Right cardiac atrium (tissue), 5 donors: Measurements from ENCODE around the gene STK32B. TPM values are rescaled to one million over a fixed set of nuclear protein-coding genes. Genes with fewer than 3 reads are reported as not detected.

Experiments used
- ATAC-seq, 2 donors: fragments of 200-7000 bp; cut with Tn5 transposase; one replicate each; pipeline versions ENCODE4 v1.8.0 to v1.9.1; 2020; ENCODE audit warnings: moderate library complexity in 2 of 2, mild to moderate bottlenecking in 1 of 2
- DNase-seq, 3 donors: peaks; one replicate each; pipeline ENCODE4 v3.0.0-alpha.2; 2020
- H3K27ac ChIP-seq: one replicate; pipeline ENCODE4 v1.5.1; 2013; ENCODE audit warnings: mild to moderate bottlenecking, low read length, control low read depth, moderate library complexity
- H3K27me3 ChIP-seq: one replicate; pipeline ENCODE4 v1.6.1; 2013; ENCODE audit not compliant: control insufficient read depth, insufficient read depth
- H3K4me1 ChIP-seq: one replicate; pipeline ENCODE4 v1.6.1; 2013; ENCODE audit warnings: low read length; ENCODE audit not compliant: control insufficient read depth, insufficient read depth
- H3K4me3 ChIP-seq: one replicate; pipeline ENCODE4 v1.5.1; 2013; ENCODE audit warnings: low read length, control low read depth
- H3K9me3 ChIP-seq: one replicate; pipeline ENCODE4 v1.6.1; 2013; ENCODE audit warnings: low read length; ENCODE audit not compliant: control insufficient read depth
- WGBS: extraction: QIAGEN DNeasy Blood & Tissue Kit; methylation state at CpG from one replicate; pipeline ENCODE4 v1.1.7; 2013; 5-methylcytosine and 5-hydroxymethylcytosine counted together
- intact Hi-C, 4 donors: fragments of 100-400 bp; cut with DNase I; formaldehyde crosslinking; loops; one replicate each; pipeline versions ENCODE4 v1.11.0 to v1.14.0; 2022 to 2023
- polyA plus RNA-seq: library from polyadenylated mRNA; stranded (reverse); fragments of 200-250 nt; gene quantifications from one replicate; pipeline ENCODE4 v1.2.3, GENCODE V29; 2013
- total RNA-seq, 4 donors: library from RNA; stranded (reverse); fragmentation: NEBNext Ultra II Directional; extraction: Animal tissue kit (Norgen Biotek cat#: 25700); gene quantifications; one replicate each; pipeline ENCODE4 v1.2.1, GENCODE V29; 2021
- donor health status: healthy with polysubstance abuse.
- donor health status: DM: no; HTN: yes; CAD: no.
- donor health status: DM: no; HTN: no; CAD: no.
- donor health status: DM: no; HTN: yes; CAD: no; lungs with severe emphysema.
- donor health status: DM: yes; HTN: yes; CAD: no.

STK32B gene
- total and polyA plus RNA-seq, 5 donors = 0.02 to 0.56 (median 0.29) TPM

- intact Hi-C loops = no loop called here
- no peaks in the 10 kb centered on the region for H3K27me3 ChIP-seq
Observed at GRCh38 chr4:5381961-5382441, 330.7 kb downstream of the STK32B start.

DNA sequence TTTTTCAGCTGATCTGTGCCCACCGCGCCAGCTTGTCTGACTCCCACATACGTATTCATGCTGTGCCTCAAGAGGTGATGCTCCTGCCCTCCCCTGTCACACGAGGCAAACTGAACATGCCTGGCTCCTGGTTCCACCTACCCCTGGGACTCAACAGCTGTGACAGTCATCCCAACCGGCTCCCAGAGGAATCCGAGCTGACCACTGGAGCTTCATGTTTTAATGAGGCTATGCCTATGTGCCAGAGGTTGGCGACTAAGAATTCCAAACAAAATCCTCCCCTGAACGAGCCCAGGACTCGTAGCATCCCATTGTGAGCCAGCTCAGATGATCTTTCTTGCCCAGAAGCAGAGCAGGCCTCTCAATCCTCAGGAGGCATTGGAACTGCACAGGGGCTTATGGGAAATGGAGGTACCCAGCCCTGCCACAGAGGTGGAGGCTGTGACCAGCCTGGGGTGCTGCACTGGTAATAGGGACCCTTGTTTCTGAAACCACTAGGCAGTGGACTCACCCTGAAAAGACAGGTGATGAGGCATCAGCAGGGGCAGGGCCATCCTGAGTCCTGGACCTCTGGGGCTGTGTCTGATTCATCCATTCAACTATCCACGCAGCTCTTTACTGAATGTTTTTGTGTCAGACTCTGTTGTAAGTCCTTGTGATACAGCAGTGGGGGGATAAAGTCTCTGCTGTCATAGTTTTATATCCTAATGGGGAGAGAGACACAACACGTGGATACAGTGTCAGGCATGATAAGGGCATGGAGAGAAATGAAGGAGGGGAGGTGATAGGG, 332.1 kb downstream of the STK32B start:
- Histone ChIP-seq H3K27me3 (no peaks in the 10 kb centered on the region), H3K9me3 (no peaks in the 10 kb centered on the region), H3K27ac (no peak overlapping the region), H3K4me1 (no peaks in the 10 kb centered on the region), H3K4me3 (no peak overlapping the region)
- WGBS = 68% methylated on average over 11 of the region's 11 CpGs
- ATAC-seq (no peak), DNase-seq (no peak)
- intact Hi-C loops = no loop called here

More at GRCh38 chr4:5381961-5382441, 330.7 kb downstream of the STK32B start:
- no peak overlapping the region for H3K27ac ChIP-seq
- DNase-seq (no peak), ATAC-seq (no peak)
- H3K4me3 ChIP-seq = no peak overlapping the region
- no peaks in the 10 kb centered on the region for H3K9me3 ChIP-seq
- no peaks in the 10 kb centered on the region for H3K4me1 ChIP-seq
- WGBS = 72% methylated on average over 8 of the region's 8 CpGs

- WGBS = 45% methylated on average over 4 of the region's 4 CpGs
- no peak overlapping the region for H3K4me3 ChIP-seq
- no peak overlapping the region for H3K27ac ChIP-seq
- no peaks in the 10 kb centered on the region for H3K4me1 ChIP-seq
- DNase-seq (peak in 1 of 3 donors; percentile 57), ATAC-seq (peak; percentile 71 to 81)
- H3K27me3 ChIP-seq = no peaks in the 10 kb centered on the region
- intact Hi-C loops = no loop called here
- no peaks in the 10 kb centered on the region for H3K9me3 ChIP-seq
Observed at GRCh38 chr4:5385741-5386311, 334.5 kb downstream of the STK32B start.

DNA sequence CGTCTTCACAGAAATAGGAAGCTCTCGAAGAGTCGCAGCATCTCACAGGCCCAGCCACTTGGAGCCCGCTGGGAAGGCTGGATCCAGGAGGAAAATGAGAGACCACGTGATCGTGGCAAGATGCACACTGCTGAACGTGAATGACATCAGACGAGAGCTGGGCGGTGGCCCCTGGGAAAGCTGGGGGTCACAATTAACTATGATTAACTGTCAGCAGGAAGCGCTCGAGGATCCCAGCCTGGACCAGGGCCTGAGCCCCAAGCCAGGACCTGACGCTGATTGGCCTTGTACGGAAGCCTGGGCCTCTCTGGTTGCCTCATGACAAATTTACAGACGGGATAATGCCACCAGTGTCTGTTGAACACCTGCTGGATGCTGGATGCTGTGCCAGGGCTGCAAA, 335.6 kb downstream of the STK32B start:
- 83% methylated on average over 14 of the region's 14 CpGs for WGBS
- Histone ChIP-seq H3K27me3 (no peaks in the 10 kb centered on the region), H3K27ac (no peak overlapping the region), H3K4me1 (no peaks in the 10 kb centered on the region), H3K9me3 (no peaks in the 10 kb centered on the region), H3K4me3 (no peak overlapping the region)
- no peak for DNase-seq
- no peak for ATAC-seq
- intact Hi-C loops = no loop called here

DNA sequence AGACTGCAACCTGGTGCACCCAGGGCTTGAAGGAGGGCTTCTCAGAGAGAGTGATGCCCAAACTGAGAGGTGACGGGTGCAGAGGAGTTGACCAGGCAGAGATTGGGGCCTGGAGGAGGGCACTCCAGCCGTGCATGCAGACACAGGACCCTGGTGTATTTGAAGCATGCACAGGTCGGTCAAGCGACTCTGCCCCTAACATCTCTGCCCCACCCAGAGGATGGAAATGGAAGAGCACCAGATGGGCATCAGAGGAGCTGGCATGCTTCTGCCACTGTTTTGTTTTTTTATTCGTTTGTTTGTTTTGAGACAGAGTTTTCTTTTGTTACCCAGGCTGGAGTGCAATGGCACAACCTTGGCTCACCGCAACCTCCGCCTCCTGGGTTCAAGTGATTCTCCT, 336.2 kb downstream of the STK32B start:
- Histone ChIP-seq H3K27ac (no peak overlapping the region), H3K4me3 (no peak overlapping the region), H3K4me1 (no peaks in the 10 kb centered on the region), H3K27me3 (no peaks in the 10 kb centered on the region), H3K9me3 (no peaks in the 10 kb centered on the region)
- no peak for ATAC-seq
- 75% methylated on average over 7 of the region's 7 CpGs for WGBS
- intact Hi-C loops = no loop called here
- DNase-seq = no peak

DNA sequence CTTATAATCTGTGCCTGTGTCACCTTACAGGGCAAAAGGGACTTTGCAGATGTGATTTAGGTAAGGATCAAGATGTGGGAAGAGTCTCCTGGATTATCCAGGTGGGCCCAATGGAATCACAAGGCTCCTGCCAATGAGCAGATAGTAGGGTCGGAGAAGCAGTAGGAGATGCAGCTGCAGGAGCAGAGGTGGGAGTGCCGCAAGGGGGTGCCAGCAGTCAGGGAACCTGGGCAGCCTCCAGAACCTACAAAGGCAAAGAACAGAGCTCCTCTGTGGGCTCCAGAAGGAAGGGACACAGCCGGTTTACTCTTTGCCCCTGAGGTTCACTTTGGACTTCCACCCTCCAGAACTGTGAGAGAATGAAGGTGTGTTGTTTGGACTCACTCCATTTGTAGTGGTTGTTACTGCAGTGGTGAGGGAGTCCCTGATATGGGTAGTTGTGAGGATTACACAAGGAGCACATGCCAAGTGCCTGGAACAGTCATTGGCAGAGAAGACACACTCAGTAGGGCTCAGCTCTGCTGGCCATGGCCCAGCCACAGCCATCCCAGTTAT, 338.6 kb downstream of the STK32B start:
- Histone ChIP-seq H3K4me1 (no peaks in the 10 kb centered on the region), H3K9me3 (no peaks in the 10 kb centered on the region), H3K4me3 (no peak overlapping the region), H3K27me3 (no peaks in the 10 kb centered on the region), H3K27ac (no peak overlapping the region)
- 68% methylated on average over 3 of the region's 3 CpGs for WGBS
- intact Hi-C loops = no loop called here
- DNase-seq = no peak
- no peak for ATAC-seq

GRCh38 chr4:5391492-5391891, 340.2 kb downstream of the STK32B start:
- no peaks in the 10 kb centered on the region for H3K27me3 ChIP-seq
- no peaks in the 10 kb centered on the region for H3K4me1 ChIP-seq
- no peak overlapping the region for H3K27ac ChIP-seq
- DNase-seq (no peak), ATAC-seq (no peak)
- no peak overlapping the region for H3K4me3 ChIP-seq
- 68% methylated on average over 4 of the region's 4 CpGs for WGBS
- H3K9me3 ChIP-seq = no peaks in the 10 kb centered on the region
- intact Hi-C loops = no loop called here

DNA sequence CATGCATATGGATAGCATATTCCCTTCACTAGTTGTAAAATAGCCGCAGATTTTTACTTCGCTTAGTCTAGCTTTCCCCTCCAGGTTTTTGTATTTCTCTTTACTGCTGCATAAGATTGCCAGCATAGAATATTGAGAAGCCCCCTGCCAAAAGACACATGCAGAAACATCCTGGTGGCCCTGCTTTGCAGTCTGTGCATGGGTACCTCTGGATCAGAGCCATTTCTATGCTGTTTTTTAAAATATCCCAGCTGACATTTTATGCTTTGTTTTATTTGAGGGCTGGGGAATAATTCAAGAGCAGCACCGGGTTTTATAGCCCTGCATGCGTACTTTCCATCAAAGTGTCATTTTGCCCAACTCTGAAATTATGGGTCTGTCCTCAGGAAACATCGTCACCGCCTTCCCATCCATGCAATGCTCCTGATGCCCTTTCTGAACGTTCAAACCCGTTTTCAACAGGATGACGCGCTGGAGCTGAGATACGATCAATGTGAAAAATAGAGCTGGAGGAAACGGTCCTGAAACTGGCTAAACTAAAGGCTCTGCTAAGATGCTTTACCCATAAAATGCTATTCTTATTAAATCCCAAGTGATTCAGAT, 342.7 kb downstream of the STK32B start:
- no peaks in the 10 kb centered on the region for H3K27me3 ChIP-seq
- no peaks in the 10 kb centered on the region for H3K9me3 ChIP-seq
- ATAC-seq (no peak), DNase-seq (no peak)
- no peak overlapping the region for H3K4me3 ChIP-seq
- no peaks in the 10 kb centered on the region for H3K4me1 ChIP-seq
- intact Hi-C loops = no loop called here
- 82% methylated on average over 12 of the region's 12 CpGs for WGBS
- no peak overlapping the region for H3K27ac ChIP-seq

DNA sequence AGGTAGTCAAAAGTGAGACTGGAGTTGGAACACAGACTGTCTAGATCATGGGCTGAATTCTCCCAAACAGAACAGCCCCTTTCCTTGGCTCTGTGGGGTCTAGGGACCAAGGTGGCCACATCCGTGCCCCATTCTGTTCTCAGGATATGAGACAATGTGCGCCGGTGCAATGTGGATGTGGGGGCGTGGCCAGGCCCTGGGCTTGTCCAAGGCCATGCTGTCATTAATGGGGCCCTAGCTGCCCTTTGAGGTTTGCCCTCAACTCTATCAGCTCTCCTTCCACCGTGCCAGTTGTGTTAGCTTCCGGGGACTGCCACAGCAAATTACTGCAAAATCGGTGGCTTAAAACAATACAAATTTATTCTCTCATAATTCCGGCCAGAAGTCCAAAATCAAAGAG, 344.5 kb downstream of the STK32B start:
- Histone ChIP-seq H3K27ac (no peak overlapping the region), H3K4me3 (no peak overlapping the region), H3K27me3 (no peaks in the 10 kb centered on the region), H3K4me1 (no peaks in the 10 kb centered on the region), H3K9me3 (no peaks in the 10 kb centered on the region)
- DNase-seq = no peak
- WGBS = 84% methylated on average over 8 of the region's 8 CpGs
- no peak for ATAC-seq
- intact Hi-C loops = no loop called here

DNA sequence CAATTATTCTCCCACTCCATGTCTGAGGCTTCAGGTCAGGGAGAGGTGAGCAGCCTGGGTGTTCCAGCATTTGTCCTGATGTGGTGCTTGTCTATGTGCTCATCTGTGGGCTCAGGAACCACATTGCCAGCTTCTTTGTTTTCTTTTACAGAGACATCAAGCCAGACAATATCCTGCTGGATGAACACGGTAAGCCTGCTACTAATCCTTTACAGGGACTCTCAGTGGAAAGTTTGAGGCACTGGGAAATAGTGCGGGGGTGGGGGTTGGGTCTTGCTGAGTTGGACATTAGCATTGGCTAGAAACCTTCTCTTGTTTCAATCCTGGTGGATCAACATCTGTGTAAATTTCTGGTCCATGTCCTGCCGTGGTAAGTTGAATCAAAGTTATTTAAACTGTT, 346.8 kb downstream of the STK32B start:
- H3K27ac ChIP-seq = no peak overlapping the region
- no peak for ATAC-seq
- WGBS = 59% methylated on average over 3 of the region's 3 CpGs
- DNase-seq = no peak
- H3K27me3 ChIP-seq = no peaks in the 10 kb centered on the region
- H3K9me3 ChIP-seq = peaks cover 2% of the 10 kb centered on the region
- intact Hi-C loops = no loop called here
- no peaks in the 10 kb centered on the region for H3K4me1 ChIP-seq
- H3K4me3 ChIP-seq = no peak overlapping the region

- intact Hi-C loops = no loop called here
- DNase-seq = no peak
- H3K27me3 ChIP-seq = no peaks in the 10 kb centered on the region
- no peak overlapping the region for H3K4me3 ChIP-seq
- H3K27ac ChIP-seq = no peak overlapping the region
- no peaks in the 10 kb centered on the region for H3K4me1 ChIP-seq
- H3K9me3 ChIP-seq = peaks cover 2% of the 10 kb centered on the region
- ATAC-seq = no peak
- 71% methylated on average over 4 of the region's 4 CpGs for WGBS
Observed at GRCh38 chr4:5399124-5399523, 347.8 kb downstream of the STK32B start.
